ENCODE results near the gene GADD45G.

The GADD45G gene

GRCh38 chr9:89655056-89655989 is 50.5 kb downstream of the GADD45G start:
- DNase-seq: no peak
